ENCODE results near the gene RHEX.

RHEX gene

DNA sequence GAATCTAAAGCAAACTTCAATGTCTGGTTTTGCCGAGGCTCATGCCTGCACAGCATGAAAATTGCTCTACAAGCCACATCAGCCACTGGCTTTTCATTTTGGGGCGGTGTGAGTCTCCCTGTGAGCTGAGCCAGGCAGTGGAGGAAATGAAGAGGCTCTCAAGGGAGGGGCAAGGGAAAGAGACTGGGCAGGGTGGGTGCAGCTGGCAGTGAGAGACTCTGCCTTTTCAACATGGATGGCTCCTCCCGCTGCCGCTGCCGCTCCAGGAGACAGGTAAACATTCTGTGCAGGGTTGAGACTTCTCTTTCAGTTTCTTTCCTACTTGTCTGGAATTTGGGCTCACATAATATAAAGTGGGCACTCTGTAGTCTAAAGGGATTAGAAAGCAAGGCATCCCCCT lies 17.9 kb upstream of the RHEX start:
- peak overlapping the region; percentile 49 for H2AFZ ChIP-seq (ENCODE audit: low read length)
- H3F3A ChIP-seq (ENCODE audit: insufficient read depth, low read length), result peaks cover 50% of the 10 kb centered on the region
- H3K9me3 ChIP-seq (replicated peaks; ENCODE audit: insufficient read depth, low read length), result no peaks in the 10 kb centered on the region
- no peaks in the 10 kb centered on the region for H3K9me2 ChIP-seq (replicated peaks; ENCODE audit: insufficient read depth, low read length)
- H3K79me2 ChIP-seq (ENCODE audit: low read length), result peaks cover 36% of the 10 kb centered on the region
- peak overlapping the region; percentile 65 for H3K4me3 ChIP-seq (ENCODE audit: low read length)
- peaks cover 71% of the 10 kb centered on the region for H3K4me1 ChIP-seq (ENCODE audit: low read length)
- peak; percentile 84 for DNase-seq
- no peak for TF ChIP-seq EZH2 (optimal IDR thresholded peaks at IDR 0.05; ENCODE audit: low read depth, low read length)
- TF ChIP-seq, protein P1, sequence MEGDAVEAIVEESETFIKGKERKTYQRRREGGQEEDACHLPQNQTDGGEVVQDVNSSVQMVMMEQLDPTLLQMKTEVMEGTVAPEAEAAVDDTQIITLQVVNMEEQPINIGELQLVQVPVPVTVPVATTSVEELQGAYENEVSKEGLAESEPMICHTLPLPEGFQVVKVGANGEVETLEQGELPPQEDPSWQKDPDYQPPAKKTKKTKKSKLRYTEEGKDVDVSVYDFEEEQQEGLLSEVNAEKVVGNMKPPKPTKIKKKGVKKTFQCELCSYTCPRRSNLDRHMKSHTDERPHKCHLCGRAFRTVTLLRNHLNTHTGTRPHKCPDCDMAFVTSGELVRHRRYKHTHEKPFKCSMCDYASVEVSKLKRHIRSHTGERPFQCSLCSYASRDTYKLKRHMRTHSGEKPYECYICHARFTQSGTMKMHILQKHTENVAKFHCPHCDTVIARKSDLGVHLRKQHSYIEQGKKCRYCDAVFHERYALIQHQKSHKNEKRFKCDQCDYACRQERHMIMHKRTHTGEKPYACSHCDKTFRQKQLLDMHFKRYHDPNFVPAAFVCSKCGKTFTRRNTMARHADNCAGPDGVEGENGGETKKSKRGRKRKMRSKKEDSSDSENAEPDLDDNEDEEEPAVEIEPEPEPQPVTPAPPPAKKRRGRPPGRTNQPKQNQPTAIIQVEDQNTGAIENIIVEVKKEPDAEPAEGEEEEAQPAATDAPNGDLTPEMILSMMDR (IDR thresholded peaks at IDR 0.05; ENCODE audit: low read length), result no peak
- no peak for TF ChIP-seq EZH2phosphoT487 (IDR thresholded peaks at IDR 0.05; ENCODE audit: low read length)
- peak overlapping the region; percentile 61 for H3K9ac ChIP-seq (ENCODE audit: low read length)
- H3K4me2 ChIP-seq (ENCODE audit: low read depth, low read length), result peak overlapping the region; percentile 60
- H3K27me3 ChIP-seq (replicated peaks; ENCODE audit: insufficient read depth, low read length), result no peaks in the 10 kb centered on the region
- H3K36me3 ChIP-seq (replicated peaks; ENCODE audit: insufficient read depth, low read length), result no peaks in the 10 kb centered on the region
- H4K20me1 ChIP-seq (ENCODE audit: insufficient read depth, low read length), result no peaks in the 10 kb centered on the region
- H3K27ac ChIP-seq (ENCODE audit: low read length), result peak overlapping the region; percentile 79

DNA sequence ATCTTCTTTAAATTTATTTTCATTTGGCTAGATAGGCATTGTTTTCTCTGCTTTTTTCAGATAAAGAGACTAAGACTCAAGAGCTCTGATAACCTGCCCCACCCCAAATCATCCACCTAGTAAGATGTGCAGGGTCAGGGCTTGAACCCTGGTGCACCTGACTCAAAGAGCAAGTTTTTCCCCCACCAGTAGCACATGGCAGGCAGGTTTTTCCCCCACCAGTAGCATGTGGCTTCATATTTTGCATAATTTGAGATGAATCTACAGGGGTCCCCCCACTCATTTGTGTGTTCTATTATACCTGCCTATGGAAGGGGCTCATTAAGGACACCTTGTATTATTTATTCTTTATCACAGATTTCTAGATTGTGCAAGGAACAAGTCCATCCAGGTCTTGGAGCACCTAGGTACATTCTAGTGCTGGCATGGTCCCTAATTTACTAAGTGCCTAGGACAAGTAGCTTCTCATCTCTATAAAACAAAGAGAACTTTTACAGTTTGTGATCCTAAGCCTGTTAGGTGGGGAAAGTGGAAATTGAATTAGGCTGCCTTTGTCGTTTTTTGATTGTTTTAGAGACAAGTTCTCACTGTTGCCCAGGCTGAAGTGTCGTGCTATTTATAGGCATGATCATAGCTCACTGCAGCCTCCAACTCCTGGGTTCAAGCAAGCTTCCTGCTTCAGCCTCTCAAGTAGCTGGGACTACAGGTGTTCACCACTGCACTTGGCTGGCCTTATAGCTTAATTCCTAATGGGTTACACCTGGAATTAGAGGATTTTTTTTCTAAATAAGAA lies 16.1 kb upstream of the RHEX start:
- Histone ChIP-seq H3K27ac (ENCODE audit: low read length) (peak overlapping the region; percentile 79), H3F3A (ENCODE audit: insufficient read depth, low read length) (peaks cover 54% of the 10 kb centered on the region), H3K9ac (ENCODE audit: low read length) (peak overlapping the region; percentile 27; the same call in 1 of the 2 replicates), H3K9me2 (replicated peaks; ENCODE audit: insufficient read depth, low read length) (no peaks in the 10 kb centered on the region), H3K27me3 (replicated peaks; ENCODE audit: insufficient read depth, low read length) (no peaks in the 10 kb centered on the region), H3K4me1 (ENCODE audit: low read length) (peaks cover 64% of the 10 kb centered on the region), H3K4me2 (ENCODE audit: low read depth, low read length) (peak overlapping the region; percentile 60), H3K4me3 (ENCODE audit: low read length) (peak overlapping the region; percentile 20; the same call in 1 of the 2 replicates), H4K20me1 (ENCODE audit: insufficient read depth, low read length) (no peaks in the 10 kb centered on the region), H3K79me2 (ENCODE audit: low read length) (peaks cover 48% of the 10 kb centered on the region), H3K9me3 (replicated peaks; ENCODE audit: insufficient read depth, low read length) (no peaks in the 10 kb centered on the region), H2AFZ (ENCODE audit: low read length) (peak overlapping the region; percentile 17; the same call in 1 of the 2 replicates), H3K36me3 (replicated peaks; ENCODE audit: insufficient read depth, low read length) (no peaks in the 10 kb centered on the region)
- peak; percentile 78 for DNase-seq
- TF ChIP-seq EZH2phosphoT487 (IDR thresholded peaks at IDR 0.05; ENCODE audit: low read length) (no peak), EZH2 (optimal IDR thresholded peaks at IDR 0.05; ENCODE audit: low read depth, low read length) (no peak)
- TF ChIP-seq, protein P1 (IDR thresholded peaks at IDR 0.05; ENCODE audit: low read length), result no peak

DNA sequence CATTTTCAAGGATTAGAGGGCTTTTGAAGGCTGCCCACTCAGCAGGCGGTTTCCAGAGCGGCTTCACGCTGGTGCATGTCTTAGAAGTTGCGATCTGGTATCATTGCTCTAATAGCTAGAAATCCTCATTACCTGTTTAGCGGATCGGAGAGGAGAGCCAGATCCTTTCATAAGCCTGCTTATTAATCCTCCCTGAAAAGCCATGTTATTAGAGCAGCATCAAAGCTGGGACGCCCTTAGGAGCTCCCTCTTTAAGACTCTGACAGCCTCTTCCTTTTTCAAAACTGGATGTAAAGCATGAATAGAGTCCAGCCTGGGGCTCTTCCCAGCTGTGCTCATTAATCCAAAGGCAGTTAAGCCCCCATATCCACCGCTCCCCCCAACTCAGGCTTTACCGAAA lies 15.4 kb upstream of the RHEX start:
- peaks cover 54% of the 10 kb centered on the region for H3F3A ChIP-seq (ENCODE audit: insufficient read depth, low read length)
- H3K27me3 ChIP-seq (replicated peaks; ENCODE audit: insufficient read depth, low read length), result no peaks in the 10 kb centered on the region
- peaks cover 57% of the 10 kb centered on the region for H3K4me1 ChIP-seq (ENCODE audit: low read length)
- H3K79me2 ChIP-seq (ENCODE audit: low read length), result peaks cover 48% of the 10 kb centered on the region
- TF ChIP-seq, protein P1 (IDR thresholded peaks at IDR 0.05; ENCODE audit: low read length), result no peak
- TF ChIP-seq EZH2 (optimal IDR thresholded peaks at IDR 0.05; ENCODE audit: low read depth, low read length) (no peak), EZH2phosphoT487 (IDR thresholded peaks at IDR 0.05; ENCODE audit: low read length) (no peak)
- no peaks in the 10 kb centered on the region for H3K36me3 ChIP-seq (replicated peaks; ENCODE audit: insufficient read depth, low read length)
- H3K4me2 ChIP-seq (ENCODE audit: low read depth, low read length), result peak overlapping the region; percentile 60; the same call in 1 of the 2 replicates
- H3K9me2 ChIP-seq (replicated peaks; ENCODE audit: insufficient read depth, low read length), result no peaks in the 10 kb centered on the region
- H2AFZ ChIP-seq (ENCODE audit: low read length), result no peak overlapping the region
- H3K9ac ChIP-seq (ENCODE audit: low read length), result peak overlapping the region; percentile 27; the same call in 1 of the 2 replicates
- H4K20me1 ChIP-seq (ENCODE audit: insufficient read depth, low read length), result no peaks in the 10 kb centered on the region
- H3K27ac ChIP-seq (ENCODE audit: low read length), result peak overlapping the region; percentile 79; the same call in 1 of the 2 replicates
- peak; percentile 24 for DNase-seq
- H3K9me3 ChIP-seq (replicated peaks; ENCODE audit: insufficient read depth, low read length), result no peaks in the 10 kb centered on the region
- no peak overlapping the region for H3K4me3 ChIP-seq (ENCODE audit: low read length)
